ENCODE results near the gene EVX1. TPM values are rescaled to one million over a fixed set of nuclear protein-coding genes. Genes with fewer than 3 reads are reported as not detected.

Gene EVX1
- total RNA-seq: not detected in 2 replicates

DNA sequence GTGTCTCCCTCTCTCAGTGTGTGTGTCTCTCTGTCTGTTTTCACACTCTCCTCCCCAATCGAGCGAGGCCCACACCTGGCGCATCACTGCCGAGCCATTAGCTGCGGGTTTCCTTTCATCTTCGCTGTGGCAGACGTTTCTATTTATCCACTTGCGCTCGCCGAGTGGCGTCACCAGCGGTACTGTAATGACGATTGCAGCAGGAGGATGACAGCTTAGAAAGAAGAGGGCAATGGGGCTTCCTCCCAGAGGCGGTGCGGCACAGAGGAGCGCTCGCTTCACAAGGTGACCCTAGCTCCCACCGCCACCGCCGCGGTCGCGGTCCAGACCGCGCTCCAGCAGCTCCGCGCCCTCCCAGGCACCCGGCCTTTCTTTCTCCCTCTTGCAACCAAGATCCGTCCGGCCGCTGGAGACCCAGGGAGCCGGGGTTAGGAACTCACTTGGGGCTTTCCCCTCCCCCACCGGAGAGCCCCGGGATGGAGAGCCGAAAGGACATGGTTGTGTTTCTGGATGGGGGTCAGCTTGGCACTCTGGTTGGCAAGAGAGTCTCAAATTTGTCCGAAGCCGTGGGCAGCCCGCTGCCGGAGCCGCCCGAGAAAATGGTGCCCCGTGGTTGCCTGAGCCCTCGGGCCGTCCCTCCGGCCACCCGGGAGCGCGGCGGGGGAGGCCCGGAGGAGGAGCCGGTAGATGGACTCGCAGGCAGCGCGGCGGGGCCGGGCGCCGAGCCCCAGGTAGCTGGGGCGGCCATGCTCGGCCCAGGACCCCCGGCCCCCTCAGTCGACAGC lies at the start of gene EVX1:
EVX1 (plus strand) TSS at position 248 of the 785 bp plus-strand sequence; CDS start at position 477, 229 bp downstream.
- intact Hi-C loops (cut with micrococcal nuclease): loop anchor here (5.0 kb wide), 1 partner anchor 145 kb away; the partner anchor contains the start of gene HOXA1

DNA sequence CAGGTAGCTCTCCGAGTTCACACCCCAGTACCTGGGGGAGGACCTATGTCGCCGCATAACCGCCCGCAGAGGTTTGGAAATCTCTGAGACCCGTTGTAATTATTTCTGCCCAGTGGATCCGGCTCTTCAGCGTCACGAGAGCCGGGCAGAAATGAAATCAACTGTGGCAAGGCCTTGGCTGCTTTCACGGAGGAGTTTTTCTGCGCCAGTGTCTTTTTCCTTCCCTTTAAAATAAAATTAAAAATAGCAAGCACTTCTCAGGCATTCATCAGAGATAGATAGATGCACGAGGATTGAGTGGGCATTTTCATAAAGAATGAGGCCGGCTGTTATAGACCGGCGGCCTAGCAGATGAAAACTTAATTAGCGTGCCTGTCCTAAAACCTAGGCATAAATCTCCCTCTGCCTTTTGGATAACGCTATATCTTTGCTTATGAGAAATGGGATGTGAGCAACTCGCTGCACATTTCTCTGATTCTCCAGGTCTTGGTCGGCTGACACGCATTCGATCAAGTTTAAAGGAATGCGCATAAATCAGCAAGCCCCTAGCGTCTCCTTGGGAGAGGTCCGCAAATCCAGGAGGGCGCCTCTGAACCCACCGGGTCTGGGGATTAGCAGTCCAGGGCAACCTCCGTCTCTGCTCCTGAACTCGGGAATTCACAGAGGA lies 49.1 kb upstream of the EVX1 start:
- intact Hi-C loops (cut with micrococcal nuclease): no loop called here

DNA sequence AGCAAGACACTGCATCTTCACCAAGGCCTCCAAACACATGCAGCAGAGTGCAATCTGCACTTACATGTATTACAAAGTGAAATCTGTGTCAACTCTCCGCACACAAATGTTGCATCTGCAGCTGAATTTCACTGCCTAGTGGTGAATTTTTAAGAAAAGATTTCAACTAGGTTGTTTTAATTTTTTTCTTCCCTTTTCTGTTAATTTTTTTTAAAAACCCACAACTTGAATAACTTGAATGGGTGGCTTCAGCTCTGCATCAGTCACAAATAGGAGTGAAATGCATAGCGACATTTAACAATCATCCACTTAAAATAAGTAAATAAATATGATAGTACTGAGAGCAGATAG lies 48.6 kb upstream of the EVX1 start:
- intact Hi-C loops (cut with micrococcal nuclease): no loop called here

DNA sequence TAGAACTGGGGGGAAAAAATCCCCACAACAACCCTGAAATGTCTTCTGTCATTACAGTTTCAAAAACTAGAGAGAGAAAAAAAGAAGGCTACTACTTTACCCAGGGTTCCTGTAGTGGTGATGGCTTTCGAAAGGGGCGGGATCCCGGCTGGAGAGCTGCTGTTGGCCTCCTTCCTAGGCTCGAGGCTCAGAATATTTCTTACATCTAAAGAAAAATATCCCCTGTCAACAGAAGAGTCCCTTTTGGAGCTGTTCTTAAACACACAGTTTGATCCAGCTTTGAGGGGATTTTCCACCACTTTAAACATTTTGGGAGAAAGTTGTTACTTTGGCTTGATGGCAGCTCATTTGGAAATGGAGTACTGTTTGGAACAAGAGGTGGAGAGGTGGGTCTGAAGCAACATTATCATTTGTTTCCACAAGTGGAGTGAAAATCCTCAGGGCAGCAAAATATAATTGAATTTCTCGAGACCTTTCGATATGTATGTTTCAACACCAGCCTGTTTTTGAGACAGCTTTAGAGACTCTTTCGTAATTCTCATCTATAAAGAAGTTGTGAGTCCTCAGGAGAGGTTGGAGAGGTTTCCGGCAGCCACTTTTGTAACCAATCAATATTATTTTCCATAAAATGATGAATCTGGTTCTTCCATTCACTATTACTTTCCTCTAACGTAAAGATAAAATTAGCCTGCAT lies 47.8 kb upstream of the EVX1 start:
- intact Hi-C loops (cut with micrococcal nuclease): loop anchor here (5.0 kb wide), 2 partner anchors 33 to 1432 kb away; no protein-coding TSS in a partner anchor

- intact Hi-C loops (cut with micrococcal nuclease): loop anchor here (1.0 to 5.0 kb wide), 11 partner anchors 34 to 1656 kb away; no protein-coding TSS in a partner anchor
Measured at GRCh38 chr7:27196287-27196767, 46.3 kb upstream of the EVX1 start.

GRCh38 chr7:27197137-27198042 lies 45.2 kb upstream of the EVX1 start:
- intact Hi-C loops (cut with micrococcal nuclease): loop anchor here (2.0 to 5.0 kb wide), 7 partner anchors 25 to 1655 kb away; no protein-coding TSS in a partner anchor

GRCh38 chr7:27198138-27198841 lies 44.3 kb upstream of the EVX1 start:
- intact Hi-C loops (cut with micrococcal nuclease): loop anchor here (2.0 to 5.0 kb wide), 3 partner anchors 25 to 1429 kb away; no protein-coding TSS in a partner anchor

GRCh38 chr7:27198871-27199801 lies 43.5 kb upstream of the EVX1 start:
- intact Hi-C loops (cut with micrococcal nuclease): loop anchor here (2.0 to 5.0 kb wide), 3 partner anchors 26 to 1428 kb away; no protein-coding TSS in a partner anchor

DNA sequence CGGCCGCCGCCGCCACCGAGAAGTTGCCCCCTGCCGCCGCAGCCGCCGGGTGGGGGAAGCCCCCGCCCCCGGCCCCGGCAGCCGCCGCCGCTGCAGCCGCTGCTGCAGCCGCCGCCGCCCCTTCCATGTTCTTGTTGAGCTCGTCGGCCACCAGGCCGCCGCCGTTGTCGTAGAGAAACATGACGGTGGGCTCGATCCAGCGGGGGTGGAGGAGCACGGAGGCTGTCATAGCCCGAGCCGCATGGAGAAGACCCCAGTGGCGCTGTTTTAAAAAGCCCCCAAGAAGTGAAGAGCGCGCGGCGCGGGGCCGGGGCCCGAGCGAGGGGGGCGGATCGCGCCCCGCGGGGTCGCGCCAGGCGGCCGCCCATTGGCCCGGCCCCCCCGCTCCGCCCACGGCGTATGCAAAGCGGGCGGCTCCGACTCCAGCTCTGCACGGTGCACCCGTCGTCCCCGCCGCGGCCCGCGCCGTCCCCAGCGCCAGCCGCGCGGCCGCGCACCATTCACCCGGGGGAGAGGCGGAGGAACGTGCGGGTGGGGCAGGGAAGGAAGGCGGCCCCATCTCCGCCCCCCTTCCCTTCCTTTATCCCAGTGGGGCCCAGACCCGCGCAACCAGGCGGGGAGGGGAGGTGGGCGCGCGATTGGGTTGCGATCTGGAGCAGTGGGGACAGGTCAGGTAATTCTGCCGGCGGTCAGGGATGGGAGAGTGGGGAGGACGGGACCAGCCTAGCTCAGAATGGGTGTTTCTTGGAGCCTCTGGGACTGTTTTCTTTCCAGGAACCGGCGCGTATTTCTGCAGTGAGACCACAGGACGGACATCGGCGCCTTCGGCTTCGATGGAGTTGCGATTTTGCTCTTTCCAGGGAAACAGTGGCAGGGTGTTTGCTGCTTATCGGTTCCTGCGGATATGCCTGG lies 42.5 kb upstream of the EVX1 start, which contains the start of gene HOXA13:
HOXA13 (minus strand) TSS at position 243 of the 912 bp plus-strand sequence; CDS start at position 229, 14 bp downstream.
- intact Hi-C loops (cut with micrococcal nuclease): loop anchor here (2.0 to 5.0 kb wide), 3 partner anchors 27 to 1427 kb away; no protein-coding TSS in a partner anchor

GRCh38 chr7:27200761-27201579 lies 41.6 kb upstream of the EVX1 start:
- intact Hi-C loops (cut with micrococcal nuclease): no loop called here

- intact Hi-C loops (cut with micrococcal nuclease): no loop called here
Measured at GRCh38 chr7:27201580-27202017, 41.0 kb upstream of the EVX1 start.

DNA sequence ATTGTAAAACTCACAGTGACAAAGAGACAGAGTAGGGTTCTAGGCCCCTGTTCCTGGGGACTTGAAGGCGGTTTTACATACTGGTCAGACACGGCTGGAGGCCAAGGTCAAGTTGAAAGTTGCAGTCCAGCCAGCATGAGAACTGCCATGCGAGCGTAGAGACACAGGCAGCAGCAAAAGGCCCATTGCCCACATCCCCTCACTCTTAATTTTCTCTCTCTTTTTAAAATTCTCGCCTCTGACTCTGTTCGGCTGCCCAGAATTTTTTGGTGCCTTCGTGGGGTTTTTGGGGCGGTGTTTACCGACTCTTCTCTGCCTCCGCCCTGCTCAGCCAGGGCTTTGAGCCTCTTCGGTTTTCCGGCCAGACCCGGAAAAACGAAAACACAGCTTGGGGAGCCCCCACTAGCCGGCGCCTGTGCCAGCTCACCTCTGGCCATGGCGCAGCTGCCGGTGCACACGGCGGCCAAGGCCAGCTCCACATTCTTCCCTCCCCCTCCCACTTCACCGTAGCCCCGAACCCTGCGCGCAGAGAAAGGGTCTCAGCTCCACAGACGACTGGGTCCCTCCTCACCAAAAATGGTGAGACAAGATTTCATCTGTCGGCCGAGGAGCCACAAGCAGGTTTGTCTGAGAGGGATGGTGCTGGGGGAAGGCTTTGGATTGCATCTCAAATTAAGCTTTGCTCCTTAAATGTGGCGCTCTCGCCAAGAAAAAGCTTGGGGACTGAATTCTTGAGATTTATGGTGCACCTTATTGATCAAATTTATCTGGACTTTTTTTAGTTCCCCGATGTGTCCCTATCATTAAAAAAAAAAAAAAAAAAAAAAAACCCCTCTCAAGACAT lies 40.4 kb upstream of the EVX1 start:
- intact Hi-C loops (cut with micrococcal nuclease): no loop called here

DNA sequence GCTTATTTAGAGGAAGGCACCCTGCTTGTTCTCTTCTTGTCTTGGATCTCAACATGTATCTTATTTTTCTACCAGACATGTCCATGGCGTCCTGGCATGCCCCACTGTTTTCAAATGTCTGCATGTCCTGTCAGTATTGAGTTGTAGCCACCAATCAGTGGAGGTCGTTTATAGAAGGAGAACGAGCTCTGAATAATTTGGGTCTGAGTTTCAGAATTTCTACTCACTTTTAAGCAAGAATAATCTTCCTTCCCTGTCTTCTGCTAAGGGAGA lies 39.8 kb upstream of the EVX1 start:
- intact Hi-C loops (cut with micrococcal nuclease): no loop called here

DNA sequence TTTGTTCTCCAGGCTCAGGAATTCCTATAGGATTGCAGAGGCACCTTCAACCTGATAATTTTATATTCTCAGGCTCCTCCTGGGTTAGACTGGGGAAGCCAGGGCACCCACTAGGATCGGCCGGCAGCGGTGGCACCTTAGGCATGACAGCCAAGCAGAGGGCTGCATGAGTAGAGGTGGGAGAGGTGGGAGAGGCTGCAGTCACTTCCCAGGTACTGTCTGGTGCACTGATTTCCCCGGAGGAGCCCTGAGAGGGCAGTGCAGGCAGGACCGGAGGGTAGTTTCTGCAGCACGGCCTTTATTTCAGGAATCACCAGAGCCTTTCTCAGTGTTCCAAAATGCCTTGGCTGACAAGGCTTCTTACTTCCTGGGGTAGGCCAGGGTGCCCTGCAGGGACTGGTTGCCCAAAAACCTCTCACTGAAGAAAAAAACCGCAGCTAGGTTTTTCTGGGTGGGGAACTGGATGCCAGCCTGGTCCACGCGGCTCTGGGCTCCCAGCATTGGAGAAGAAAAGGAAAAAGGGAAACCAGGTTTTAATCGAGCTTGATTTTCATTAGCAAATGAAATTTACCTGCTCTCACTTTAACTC lies 39.1 kb upstream of the EVX1 start:
- intact Hi-C loops (cut with micrococcal nuclease): no loop called here

DNA sequence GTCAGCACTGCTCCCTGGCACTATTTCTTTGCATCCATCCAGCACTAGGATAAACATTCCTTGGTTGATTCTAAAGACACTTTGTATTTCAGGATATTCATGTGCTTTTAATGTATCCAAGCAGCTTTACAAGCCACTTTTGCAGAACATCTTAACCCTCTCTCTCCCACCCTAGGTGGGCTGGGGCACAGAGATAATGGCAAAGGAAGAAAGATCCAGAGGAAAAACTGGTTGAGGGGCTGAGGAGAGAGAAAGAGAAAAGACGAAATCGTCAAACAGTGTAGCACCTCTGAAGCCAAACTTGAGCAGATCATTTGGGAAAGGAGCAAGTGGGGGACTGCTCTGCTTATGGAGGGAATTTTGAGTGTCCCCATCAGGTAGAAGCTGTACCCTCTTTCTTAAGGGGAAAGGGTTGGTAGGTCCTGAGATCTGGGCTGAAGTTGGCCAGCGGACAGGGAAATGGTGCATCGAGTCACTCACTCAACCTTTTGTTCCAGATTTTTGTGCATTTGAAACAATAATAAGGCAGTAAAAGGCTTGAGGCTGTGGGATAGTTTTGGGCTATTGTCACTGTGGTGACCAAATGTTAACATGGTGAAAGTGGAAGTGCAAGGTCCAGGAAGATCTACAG lies 38.5 kb upstream of the EVX1 start:
- intact Hi-C loops (cut with micrococcal nuclease): no loop called here

Measured in T-helper 1 cell treated with Interleukin-12 subunit alpha and Interleukin-12 subunit beta and Interleukin-4 antibody, amounts not matched to agents 30 ng/mL and 1 ng/mL, for 36 hours (primary cell).